ENCODE results near the gene CCDC9B. TPM values are rescaled to one million over a fixed set of nuclear protein-coding genes. Genes with fewer than 3 reads are reported as not detected.

The CCDC9B gene
- total RNA-seq, 1 donor from 2014 or later = 169 TPM

GRCh38 chr15:40300367-40300766 is 40.4 kb downstream of the CCDC9B start:
- intact Hi-C loops (cut with micrococcal nuclease) = no loop called here
- DNase-seq (no peak), ATAC-seq (no peak)

- ATAC-seq (no peak), DNase-seq (no peak)
- intact Hi-C loops (cut with micrococcal nuclease) = no loop called here
Measured at GRCh38 chr15:40298216-40298935, 42.4 kb downstream of the CCDC9B start.

GRCh38 chr15:40297356-40297755 is 43.4 kb downstream of the CCDC9B start:
- ATAC-seq (no peak), DNase-seq (no peak)
- intact Hi-C loops (cut with micrococcal nuclease) = no loop called here

- DNase-seq = no peak
- intact Hi-C loops (cut with micrococcal nuclease) = no loop called here
- peak; percentile 4 for ATAC-seq
Measured at GRCh38 chr15:40296561-40297230, 44.0 kb downstream of the CCDC9B start.

- DNase-seq (peak; percentile 90), ATAC-seq (peak; percentile 94)
- intact Hi-C loops (cut with micrococcal nuclease) = no loop called here
Measured at GRCh38 chr15:40295877-40296560, 44.7 kb downstream of the CCDC9B start.

- ATAC-seq = no peak
- intact Hi-C loops (cut with micrococcal nuclease) = no loop called here
- DNase-seq = no peak
Measured at GRCh38 chr15:40295297-40295696, 45.4 kb downstream of the CCDC9B start.

- no peak for ATAC-seq
- intact Hi-C loops (cut with micrococcal nuclease) = no loop called here
- DNase-seq = no peak
Measured at GRCh38 chr15:40293905-40294895, 46.5 kb downstream of the CCDC9B start.

GRCh38 chr15:40293006-40293405 is 47.7 kb downstream of the CCDC9B start:
- peak; percentile 7 for ATAC-seq

GRCh38 chr15:40292246-40292645 is 48.5 kb downstream of the CCDC9B start:
- intact Hi-C loops (cut with micrococcal nuclease) = no loop called here
- ATAC-seq = no peak
- DNase-seq = no peak

More at GRCh38 chr15:40293006-40293405, 47.7 kb downstream of the CCDC9B start:
- intact Hi-C loops (cut with micrococcal nuclease) = no loop called here
- DNase-seq = no peak

GRCh38 chr15:40290918-40291574 is 49.7 kb downstream of the CCDC9B start:
- intact Hi-C loops (cut with micrococcal nuclease) = no loop called here
- DNase-seq (peak; percentile 68), ATAC-seq (peak; percentile 43)

- intact Hi-C loops (cut with micrococcal nuclease) = no loop called here
- no peak for ATAC-seq
- no peak for DNase-seq
Measured at GRCh38 chr15:40290545-40290917, 50.2 kb downstream of the CCDC9B start.

- intact Hi-C loops (cut with micrococcal nuclease) = loop anchor here (10.0 kb wide), 1 partner anchor 136 kb away; no protein-coding TSS in a partner anchor
- peak; percentile 45 for ATAC-seq
- DNase-seq = peak; percentile 76
Measured at GRCh38 chr15:40289140-40289775, 51.5 kb downstream of the CCDC9B start.

- DNase-seq (no peak), ATAC-seq (no peak)
- intact Hi-C loops (cut with micrococcal nuclease) = loop anchor here (10.0 kb wide), 1 partner anchor 137 kb away; no protein-coding TSS in a partner anchor
Measured at GRCh38 chr15:40287968-40288367, 52.8 kb downstream of the CCDC9B start.

- intact Hi-C loops (cut with micrococcal nuclease) = loop anchor here (10.0 kb wide), 1 partner anchor 137 kb away; no protein-coding TSS in a partner anchor
- no peak for ATAC-seq
- no peak for DNase-seq
Measured at GRCh38 chr15:40287505-40287904, 53.2 kb downstream of the CCDC9B start.

- ATAC-seq (no peak), DNase-seq (no peak)
- intact Hi-C loops (cut with micrococcal nuclease) = loop anchor here (10.0 kb wide), 1 partner anchor 138 kb away; no protein-coding TSS in a partner anchor
Measured at GRCh38 chr15:40286794-40287193, 53.9 kb downstream of the CCDC9B start.

GRCh38 chr15:40286061-40286532 is 54.6 kb downstream of the CCDC9B start:
- ATAC-seq (peak; percentile 49), DNase-seq (no peak)
- intact Hi-C loops (cut with micrococcal nuclease) = loop anchor here (10.0 kb wide), 1 partner anchor 139 kb away; no protein-coding TSS in a partner anchor

GRCh38 chr15:40285554-40286011 is 55.2 kb downstream of the CCDC9B start:
- intact Hi-C loops (cut with micrococcal nuclease) = loop anchor here (10.0 kb wide), 1 partner anchor 139 kb away; no protein-coding TSS in a partner anchor
- no peak for ATAC-seq
- no peak for DNase-seq
